ENCODE results near the gene CABLES2.

DNA sequence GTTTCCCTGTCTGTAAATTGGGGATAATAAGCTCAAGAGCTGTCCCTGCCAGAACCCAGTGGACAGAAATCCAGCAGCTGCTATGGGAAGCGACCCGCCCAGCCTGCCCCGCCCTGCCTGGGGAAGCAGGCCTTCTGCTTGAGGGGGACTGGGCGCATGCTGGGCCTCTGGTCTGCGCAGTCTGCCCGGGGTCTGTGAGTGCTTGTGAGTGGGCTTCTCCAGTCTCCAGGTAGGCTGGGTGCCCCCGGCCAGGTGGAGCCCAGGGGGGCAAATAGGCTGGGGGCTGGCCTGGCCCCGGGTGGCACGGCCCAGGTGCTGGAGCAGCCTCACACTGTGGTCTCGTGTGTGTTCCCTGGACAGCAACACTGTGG, 20.9 kb upstream of the CABLES2 start:
- no peak for TF ChIP-seq CTCF (IDR thresholded peaks at IDR 0.05; ENCODE audit: low read depth, low read length, missing input control)
- TF ChIP-seq SP1 (IDR thresholded peaks at IDR 0.05), result no peak
- no peak for TF ChIP-seq MAX (IDR thresholded peaks at IDR 0.05)
- TF ChIP-seq FOXA1 (IDR thresholded peaks at IDR 0.05), result no peak
- no peak for TF ChIP-seq REST (IDR thresholded peaks at IDR 0.05)
- no peak for TF ChIP-seq TAF1 (conservative IDR thresholded peaks at IDR 0.05)
- no peak for TF ChIP-seq JUND (IDR thresholded peaks at IDR 0.05)
- no peak for TF ChIP-seq YY1 (IDR thresholded peaks at IDR 0.05)
- no peak for TF ChIP-seq GABPA (IDR thresholded peaks at IDR 0.05 in 1 of 2, conservative IDR thresholded peaks at IDR 0.05 in 1 of 2)
- TF ChIP-seq, protein P1, sequence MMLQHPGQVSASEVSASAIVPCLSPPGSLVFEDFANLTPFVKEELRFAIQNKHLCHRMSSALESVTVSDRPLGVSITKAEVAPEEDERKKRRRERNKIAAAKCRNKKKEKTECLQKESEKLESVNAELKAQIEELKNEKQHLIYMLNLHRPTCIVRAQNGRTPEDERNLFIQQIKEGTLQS (IDR thresholded peaks at IDR 0.05), result no peak
- TF ChIP-seq RAD21 (IDR thresholded peaks at IDR 0.05), result no peak
- no peak for TF ChIP-seq HNF4A (conservative IDR thresholded peaks at IDR 0.05)
- TF ChIP-seq ZBTB33 (IDR thresholded peaks at IDR 0.05), result no peak

All from liver (tissue), 3 donors.